HK-2 (cell line): ENCODE measurements around the gene GPAT3.

ENCODE experiments used
- DNase-seq: peaks from one replicate; pipeline ENCODE4 v3.0.0-alpha.2; 2018; ENCODE audit not compliant: unreplicated experiment

The GPAT3 gene

DNA sequence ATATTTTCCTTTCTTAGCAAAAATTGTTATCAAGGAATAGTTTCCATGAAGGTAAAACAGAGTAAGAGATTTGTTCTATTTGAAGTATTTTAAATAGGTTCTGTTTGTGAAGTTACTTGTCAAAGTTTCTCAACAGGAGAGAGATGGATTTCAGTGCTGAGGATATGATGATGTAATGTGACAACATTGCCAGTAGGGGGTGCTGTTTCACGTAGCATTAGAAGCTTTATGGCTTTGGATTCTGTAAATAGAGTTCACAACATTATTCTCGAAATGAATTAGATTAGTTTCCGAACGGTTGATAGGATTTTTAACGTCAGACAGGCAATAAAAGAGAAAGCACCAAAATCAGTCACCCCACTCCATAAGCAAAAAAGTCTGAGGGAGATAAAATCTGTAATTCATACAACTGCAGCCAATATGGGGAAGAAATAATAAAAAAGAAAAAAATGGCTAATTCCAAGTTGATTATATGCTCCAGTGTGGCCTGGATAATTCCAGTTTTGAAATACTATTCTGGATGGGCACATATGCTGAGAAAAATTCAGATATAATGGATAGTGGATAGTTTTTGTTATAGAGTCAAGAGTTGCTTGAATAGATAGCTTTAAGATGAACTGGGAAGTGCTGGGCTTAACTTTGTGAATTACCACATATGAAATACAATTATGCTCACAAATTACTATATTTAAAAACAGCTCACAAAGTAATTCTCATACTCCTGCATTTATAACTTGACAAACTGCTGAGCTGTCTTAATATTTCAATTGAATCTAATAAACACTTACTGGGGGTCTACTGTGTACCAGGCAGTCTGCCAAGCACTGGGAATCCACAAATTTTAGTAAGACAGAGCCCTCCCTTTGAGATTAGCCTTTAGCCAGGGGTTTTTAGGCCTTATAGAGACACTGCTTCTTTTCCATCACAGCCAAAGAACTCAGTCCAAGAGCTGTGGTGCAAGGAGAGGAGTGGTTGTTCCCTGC is 109.1 kb downstream of the GPAT3 start:
- peak; percentile 28 for DNase-seq

DNA sequence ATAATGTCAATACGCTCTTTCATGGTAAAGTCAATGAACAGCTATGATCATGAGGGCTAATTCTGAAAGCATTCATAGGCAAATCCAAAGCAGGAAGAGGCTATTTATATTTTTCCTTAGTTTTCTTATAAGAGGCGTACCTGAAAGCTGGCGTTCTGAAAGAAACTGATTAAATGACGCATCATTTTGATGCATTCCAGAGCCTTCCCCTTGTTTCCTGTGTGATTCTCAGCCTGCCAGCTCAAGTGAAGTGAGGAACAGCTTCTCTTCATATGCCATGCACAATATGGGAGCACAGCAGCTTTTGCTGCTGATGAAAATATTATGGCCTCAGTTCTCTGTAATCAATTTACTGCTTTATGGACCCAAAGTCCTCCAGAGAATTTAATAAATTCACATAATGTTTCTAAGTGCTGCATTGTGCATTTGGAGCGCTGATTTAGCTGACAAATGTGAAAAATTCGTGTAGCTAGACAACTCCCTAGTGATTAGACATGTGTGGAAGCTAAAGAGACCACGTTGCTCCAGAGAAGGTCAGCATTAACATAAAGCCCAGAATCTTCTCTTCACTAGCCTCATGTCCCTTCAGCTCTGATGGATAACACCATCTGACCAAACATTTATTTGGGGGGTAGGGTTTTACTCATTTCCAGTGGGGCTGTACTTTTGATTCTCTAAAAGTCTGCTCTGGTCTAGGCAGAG is 110.8 kb downstream of the GPAT3 start:
- no peak for DNase-seq

DNA sequence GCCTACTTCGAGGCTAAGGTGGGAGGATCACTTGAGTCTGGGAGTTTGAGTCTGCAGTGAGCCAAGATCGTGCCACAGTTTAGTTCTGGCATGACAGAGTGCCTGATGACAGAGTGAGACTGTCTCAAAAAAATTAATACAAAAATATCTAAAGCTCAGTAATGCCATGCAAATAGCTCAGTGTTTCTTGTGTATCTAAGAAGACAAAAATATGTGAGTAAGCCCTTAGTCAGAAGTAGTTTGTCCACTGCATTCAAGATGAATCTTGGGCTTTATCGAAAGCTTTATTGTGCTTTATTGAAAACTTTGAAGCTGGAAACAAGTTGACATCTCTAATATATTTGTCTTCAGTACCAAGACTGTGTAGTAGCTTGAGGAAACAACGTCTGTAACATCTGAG is 115.9 kb downstream of the GPAT3 start:
- no peak for DNase-seq
